ENCODE results near the gene WNT6.

Gene WNT6

DNA sequence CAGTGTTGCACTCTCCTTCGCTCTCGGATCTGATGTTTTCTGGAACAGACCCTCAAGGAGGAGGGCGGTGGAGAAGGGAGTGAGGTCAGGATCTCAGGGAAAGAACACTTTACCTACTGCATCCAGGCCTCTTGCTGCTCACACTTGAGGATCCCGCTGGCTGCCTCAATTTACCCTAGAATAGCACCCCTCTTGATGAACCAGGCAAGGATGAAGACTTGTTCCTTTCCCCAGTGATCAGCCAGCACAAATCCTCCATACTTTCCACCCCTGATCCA, 35.2 kb downstream of the WNT6 start:
- TF ChIP-seq CTCF (IDR thresholded peaks at IDR 0.05; ENCODE audit: insufficient read depth, low read length, poor library complexity, severe bottlenecking), result no peak
- no peak for TF ChIP-seq EZH2phosphoT487 (conservative IDR thresholded peaks at IDR 0.05; ENCODE audit: low read length)
- Histone ChIP-seq H3K4me3 (ENCODE audit: insufficient read depth, low read length, poor library complexity, severe bottlenecking) (no peak overlapping the region), H3K9ac (ENCODE audit: low read length) (peak overlapping the region; percentile 66; the same call in 1 of the 2 replicates), H2AFZ (ENCODE audit: low read depth, low read length, severe bottlenecking) (no peak overlapping the region), H3K79me2 (ENCODE audit: insufficient read depth, low read length) (no peaks in the 10 kb centered on the region; the same call in 1 of the 2 replicates), H3K4me2 (ENCODE audit: low read depth, low read length, poor library complexity, severe bottlenecking) (no peak overlapping the region), H3K9me3 (ENCODE audit: insufficient read depth, low read length) (no peaks in the 10 kb centered on the region), H3F3A (ENCODE audit: insufficient read depth) (peaks cover 57% of the 10 kb centered on the region), H3K36me3 (ENCODE audit: low read length) (no peaks in the 10 kb centered on the region), H3K27me3 (ENCODE audit: low read length) (no peaks in the 10 kb centered on the region), H4K20me1 (ENCODE audit: low read depth, low read length) (no peaks in the 10 kb centered on the region), H3K9me2 (replicated peaks; ENCODE audit: insufficient read depth, low read length) (no peaks in the 10 kb centered on the region), H3K27ac (ENCODE audit: low read depth, low read length) (peak overlapping the region; percentile 96)

DNA sequence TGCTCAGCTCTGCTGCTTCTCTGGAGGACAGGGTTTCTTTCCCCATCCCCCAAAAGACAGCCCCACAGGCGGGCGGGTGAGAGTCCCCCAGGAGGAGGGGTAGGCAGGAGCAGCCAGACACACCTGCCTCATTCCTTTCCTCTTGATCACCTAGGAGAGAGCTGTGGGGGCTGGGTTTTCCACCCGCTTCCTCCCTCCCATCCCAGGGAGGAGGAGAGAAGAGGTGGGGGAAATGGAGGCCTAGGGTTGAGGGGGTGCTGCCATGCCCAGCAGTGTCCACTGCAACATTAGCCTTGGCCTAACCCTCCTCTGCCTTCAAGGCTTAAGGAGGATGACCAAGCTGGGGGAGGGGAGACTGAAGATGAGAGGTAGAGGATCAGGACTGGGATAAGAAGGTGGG, 35.7 kb downstream of the WNT6 start:
- no peaks in the 10 kb centered on the region for H3K36me3 ChIP-seq (ENCODE audit: low read length)
- H2AFZ ChIP-seq (ENCODE audit: low read depth, low read length, severe bottlenecking), result no peak overlapping the region
- peak overlapping the region; percentile 88 for H3K4me2 ChIP-seq (ENCODE audit: low read depth, low read length, poor library complexity, severe bottlenecking)
- no peaks in the 10 kb centered on the region for H4K20me1 ChIP-seq (ENCODE audit: low read depth, low read length)
- H3K79me2 ChIP-seq (ENCODE audit: insufficient read depth, low read length), result no peaks in the 10 kb centered on the region; the same call in 1 of the 2 replicates
- no peaks in the 10 kb centered on the region for H3K27me3 ChIP-seq (ENCODE audit: low read length)
- H3F3A ChIP-seq (ENCODE audit: insufficient read depth), result peaks cover 57% of the 10 kb centered on the region
- no peak for TF ChIP-seq EZH2phosphoT487 (conservative IDR thresholded peaks at IDR 0.05; ENCODE audit: low read length)
- TF ChIP-seq CTCF (IDR thresholded peaks at IDR 0.05; ENCODE audit: insufficient read depth, low read length, poor library complexity, severe bottlenecking), result no peak
- no peaks in the 10 kb centered on the region for H3K9me3 ChIP-seq (ENCODE audit: insufficient read depth, low read length)
- H3K9ac ChIP-seq (ENCODE audit: low read length), result peak overlapping the region; percentile 64; the same call in 1 of the 2 replicates
- H3K4me3 ChIP-seq (ENCODE audit: insufficient read depth, low read length, poor library complexity, severe bottlenecking), result no peak overlapping the region
- no peaks in the 10 kb centered on the region for H3K9me2 ChIP-seq (replicated peaks; ENCODE audit: insufficient read depth, low read length)
- H3K27ac ChIP-seq (ENCODE audit: low read depth, low read length), result peak overlapping the region; percentile 96

DNA sequence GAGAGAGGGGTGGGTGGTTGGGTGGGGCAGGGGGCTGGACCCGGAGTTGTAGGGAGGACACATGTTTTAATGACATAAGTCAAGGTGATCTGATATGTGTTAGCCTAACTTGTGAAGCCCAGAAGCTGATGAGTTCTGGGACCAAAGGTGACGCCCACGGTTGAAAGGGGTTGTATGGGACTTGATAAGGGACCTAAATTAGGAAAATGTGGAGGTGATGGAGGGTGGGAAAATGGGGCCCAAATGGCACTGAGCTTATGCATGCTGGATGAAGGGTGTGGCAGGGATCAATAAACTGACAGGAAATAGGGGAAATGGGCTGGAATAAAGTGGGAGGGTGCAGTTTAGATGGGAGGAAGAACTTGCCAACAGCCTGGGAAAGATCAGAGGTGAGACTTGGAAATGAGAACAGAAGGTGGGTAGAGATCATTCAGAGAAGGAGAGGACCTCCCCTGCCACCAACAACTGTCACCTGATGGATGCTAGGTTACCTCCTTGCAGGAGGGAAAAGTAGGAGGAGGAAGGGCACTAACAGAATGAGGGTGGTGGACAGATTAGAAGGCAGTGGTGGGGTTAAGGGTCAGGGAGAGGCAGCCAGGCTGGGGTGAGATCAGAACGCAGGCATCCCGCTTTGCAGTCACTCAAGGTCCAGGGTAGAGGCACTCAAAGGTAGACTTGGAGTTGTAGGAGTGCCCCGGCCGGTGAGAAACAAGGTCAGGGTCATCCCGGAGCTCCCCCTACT, 36.3 kb downstream of the WNT6 start:
- Histone ChIP-seq H3K9ac (ENCODE audit: low read length) (peak overlapping the region; percentile 64), H3K4me2 (ENCODE audit: low read depth, low read length, poor library complexity, severe bottlenecking) (peak overlapping the region; percentile 88), H3K27me3 (ENCODE audit: low read length) (no peaks in the 10 kb centered on the region), H3F3A (ENCODE audit: insufficient read depth) (peaks cover 53% of the 10 kb centered on the region), H3K79me2 (ENCODE audit: insufficient read depth, low read length) (no peaks in the 10 kb centered on the region; the same call in 1 of the 2 replicates), H3K9me3 (ENCODE audit: insufficient read depth, low read length) (no peaks in the 10 kb centered on the region), H3K4me3 (ENCODE audit: insufficient read depth, low read length, poor library complexity, severe bottlenecking) (no peak overlapping the region), H3K9me2 (replicated peaks; ENCODE audit: insufficient read depth, low read length) (no peaks in the 10 kb centered on the region), H2AFZ (ENCODE audit: low read depth, low read length, severe bottlenecking) (no peak overlapping the region), H3K36me3 (ENCODE audit: low read length) (no peaks in the 10 kb centered on the region), H3K27ac (ENCODE audit: low read depth, low read length) (peak overlapping the region; percentile 96), H4K20me1 (ENCODE audit: low read depth, low read length) (no peaks in the 10 kb centered on the region)
- TF ChIP-seq CTCF (IDR thresholded peaks at IDR 0.05; ENCODE audit: insufficient read depth, low read length, poor library complexity, severe bottlenecking) (no peak), EZH2phosphoT487 (conservative IDR thresholded peaks at IDR 0.05; ENCODE audit: low read length) (no peak)
